ENCODE measurements around the gene PTP4A2.
"Not testable (repeated sequence)": the region's sequence is repeated elsewhere in the genome, so short reads cannot be mapped to it uniquely, and the experiment has no call there.

PTP4A2 gene

DNA sequence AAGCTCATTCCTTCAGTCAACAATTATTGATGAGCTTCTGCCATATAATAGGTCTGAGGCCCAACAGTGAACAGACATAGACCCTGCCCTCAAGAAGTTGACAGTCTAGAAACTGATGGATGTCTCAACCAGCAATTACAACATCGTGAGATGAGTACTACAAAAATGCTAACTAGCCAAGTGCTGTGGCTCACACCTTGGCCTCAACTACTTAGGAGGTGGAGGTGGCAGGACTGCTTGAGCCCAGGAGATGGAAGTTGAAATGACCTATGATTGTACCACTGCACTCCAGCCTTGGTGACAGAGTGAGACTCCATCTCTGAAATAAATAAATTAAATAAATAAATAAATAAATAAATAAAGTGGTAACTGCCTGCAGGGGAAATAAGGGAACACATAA, 11.7 kb upstream of the PTP4A2 start:
- DNase-seq: no peak

DNA sequence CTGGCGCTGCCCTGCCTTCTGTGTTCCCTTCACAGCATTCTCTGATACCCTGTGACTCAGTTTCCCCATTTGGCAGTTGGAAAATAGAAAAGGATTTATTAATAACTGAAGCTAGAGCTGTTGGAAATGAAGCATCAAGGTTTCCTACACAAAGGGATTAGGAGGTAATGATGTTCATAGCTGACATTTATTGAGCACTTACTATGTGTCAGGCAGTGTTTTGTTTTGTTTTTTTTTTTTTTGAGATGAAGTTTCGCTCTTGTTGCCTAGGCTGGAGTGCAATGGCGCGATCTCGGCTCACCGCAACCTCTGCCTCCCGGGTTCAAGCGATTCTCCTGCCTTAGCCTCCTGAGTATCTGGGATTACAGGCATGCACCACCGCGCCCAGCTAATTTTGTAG, 7.5 kb upstream of the PTP4A2 start:
- not testable (repeated sequence) for DNase-seq

DNA sequence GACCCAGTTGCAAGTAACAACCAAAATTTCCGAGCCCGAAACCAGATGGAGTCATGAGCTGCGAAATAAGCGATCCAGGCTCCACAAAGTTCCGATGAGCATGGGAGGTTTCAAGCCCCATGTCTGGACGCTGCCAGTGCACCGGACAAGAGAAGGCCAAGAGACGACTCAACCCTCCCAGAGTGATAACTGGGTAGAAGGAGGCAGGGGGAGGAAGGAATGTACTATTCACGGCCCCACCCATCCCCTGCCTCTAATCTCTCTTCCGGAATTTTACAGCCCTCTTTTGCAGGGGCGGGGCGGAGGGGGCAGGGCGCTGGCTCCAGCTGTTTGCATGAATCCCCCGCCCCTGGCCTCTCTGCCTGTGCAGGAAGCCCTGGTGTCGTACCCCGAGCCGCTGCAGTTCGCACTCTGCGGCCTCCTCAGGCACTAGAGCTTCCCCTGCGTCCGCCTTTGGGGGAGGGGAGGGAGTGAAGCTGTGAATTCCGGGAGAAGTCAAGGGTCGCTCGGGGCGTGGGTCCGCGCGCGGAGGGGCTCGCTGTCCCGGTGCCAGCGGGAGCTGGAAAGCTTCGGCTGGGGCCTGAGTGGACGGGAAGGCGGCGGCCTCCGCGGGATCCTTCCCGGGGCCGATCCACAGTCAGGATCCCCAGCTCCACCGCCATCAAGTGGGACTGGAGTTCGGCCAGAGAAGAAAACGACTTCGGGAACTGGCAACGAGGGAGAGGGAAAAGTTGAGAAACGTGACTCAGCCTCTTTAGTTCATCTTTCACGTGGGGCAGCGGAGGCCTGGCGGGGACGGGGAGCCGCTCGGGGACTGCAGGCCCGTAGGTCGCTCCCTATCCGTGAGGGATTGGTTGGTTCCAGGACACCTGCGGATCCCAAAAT, 6.3 kb upstream of the PTP4A2 start:
- peak; percentile 77 for DNase-seq

DNA sequence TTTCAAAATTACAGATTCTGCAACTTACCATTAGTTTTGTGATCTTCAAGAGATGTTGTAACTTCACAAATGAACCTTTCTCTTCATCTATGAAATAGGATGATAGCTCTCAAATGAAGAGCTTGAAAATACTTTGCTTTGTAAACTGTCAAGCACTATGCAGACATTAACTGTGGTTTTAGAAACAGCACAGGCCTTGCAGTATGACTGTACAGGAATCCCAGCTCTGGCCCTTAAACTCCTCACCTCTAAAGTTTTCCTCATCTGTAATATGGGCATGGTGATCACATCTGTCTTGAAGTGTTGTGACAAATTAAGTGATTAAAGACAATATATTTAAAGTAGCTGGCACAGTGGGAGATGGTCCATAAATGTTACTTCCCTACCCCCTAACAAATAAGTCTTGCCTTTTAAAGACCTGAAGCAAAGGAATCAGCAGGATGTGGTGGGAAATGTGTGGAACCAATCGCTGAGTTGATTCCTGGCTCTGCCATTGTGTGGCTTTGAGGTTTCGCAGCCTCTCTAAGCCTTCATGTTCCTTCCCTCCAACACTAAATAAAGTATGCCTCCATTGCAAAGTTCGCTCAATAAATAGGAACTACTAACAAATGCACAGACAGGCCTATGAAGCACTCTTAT, 5.5 kb upstream of the PTP4A2 start:
- DNase-seq: no peak

DNA sequence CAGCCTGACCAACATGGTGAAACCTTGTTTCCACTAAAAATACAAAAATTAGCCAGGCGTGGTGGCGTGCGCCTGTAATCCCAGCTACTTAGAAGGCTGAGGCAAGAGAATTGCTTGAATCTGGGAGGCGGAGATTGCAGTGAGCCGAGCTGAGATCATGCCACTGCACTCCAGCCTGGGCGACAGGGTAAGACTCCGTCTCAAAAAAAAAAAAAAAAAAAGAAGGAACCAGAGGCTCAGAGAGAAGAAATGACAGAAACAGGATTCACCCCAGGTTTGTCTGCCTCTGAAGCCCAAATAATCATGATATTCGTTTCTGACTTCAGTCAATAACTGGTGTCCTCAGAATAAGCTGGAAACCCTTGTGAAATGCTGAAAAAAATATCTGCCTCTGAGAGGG, 3.9 kb upstream of the PTP4A2 start:
- not testable (repeated sequence) for DNase-seq

DNA sequence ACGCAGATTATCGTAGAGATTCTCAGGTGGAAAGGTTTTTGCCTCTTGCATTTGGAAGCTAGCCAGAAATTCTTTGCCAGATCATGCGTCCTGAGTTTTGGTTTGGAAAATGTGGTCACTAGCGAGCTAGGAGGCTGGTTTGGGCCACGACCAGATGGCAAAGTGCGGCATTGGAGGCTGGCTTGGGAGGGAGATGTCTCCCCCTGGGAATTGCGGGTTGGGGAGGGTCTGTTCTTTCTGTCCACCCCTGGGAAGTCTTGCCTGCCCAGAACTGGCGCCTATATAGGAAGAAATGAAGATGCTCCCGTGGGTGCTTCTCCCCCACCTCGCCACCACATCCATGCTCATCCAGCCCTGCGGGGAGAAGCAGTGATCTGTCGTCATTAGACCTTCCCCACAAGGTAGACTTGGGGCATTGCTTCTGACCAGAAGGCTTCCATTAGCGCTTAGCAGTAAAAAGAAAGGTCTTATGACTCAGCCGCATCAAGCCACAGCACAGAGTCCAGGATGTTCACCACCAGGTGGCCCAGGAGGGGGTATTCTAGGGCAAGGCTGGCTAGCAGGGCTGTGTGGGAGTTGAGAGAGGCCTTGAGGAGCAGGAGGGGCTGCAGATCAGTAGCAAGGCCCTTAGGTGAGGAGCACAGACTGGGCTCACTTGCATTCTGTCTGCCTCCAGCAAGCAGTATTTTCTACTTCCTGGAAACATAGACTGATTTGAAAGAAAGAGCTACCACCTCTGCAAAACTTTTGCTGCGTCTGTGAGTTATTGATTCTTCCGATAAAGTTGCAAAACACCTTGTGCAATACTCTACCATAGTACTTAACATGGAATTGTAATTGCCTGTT, 1.5 kb upstream of the PTP4A2 start:
- DNase-seq: peak; percentile 81

DNA sequence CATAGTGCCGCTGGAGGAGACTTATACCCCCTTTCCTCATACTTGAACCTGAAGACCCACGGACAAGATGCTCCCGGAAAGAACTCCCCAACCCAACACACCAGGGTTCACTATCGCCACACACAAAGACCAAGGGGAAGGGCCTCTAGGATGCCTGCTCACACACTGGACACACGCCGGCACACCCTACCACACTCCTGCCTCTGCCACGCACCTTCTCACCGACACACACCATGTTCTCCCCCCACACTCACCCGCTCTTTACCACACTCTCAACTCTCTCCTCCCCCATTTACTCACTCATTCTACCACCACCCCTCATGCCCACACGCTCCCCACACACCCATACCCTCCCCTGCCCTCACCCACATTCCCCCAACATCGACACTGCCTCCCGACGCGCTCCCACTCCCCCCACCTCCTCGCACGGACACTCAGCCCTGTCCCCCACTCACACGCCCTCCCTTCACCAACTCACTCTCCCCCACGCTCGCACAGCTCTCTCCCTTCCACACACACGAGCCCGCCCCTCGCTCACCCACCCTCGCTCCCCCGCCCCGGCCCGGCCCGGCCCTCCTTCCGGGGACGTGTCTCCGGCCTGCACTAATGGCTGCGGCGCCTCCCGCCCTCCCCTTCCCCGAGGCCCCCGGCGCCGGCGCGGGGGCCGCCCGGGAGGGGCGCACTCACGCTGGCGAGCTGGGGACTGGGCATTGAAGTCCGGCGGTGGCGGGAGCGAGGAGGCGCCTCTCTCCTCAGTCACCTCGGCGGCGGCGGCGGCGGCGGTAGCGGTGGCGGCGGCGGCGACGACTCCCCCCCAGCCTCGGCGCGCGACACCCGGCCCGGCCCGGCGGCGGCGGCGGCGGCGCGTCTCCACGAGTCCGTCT, 626 bp downstream of the PTP4A2 start:
- DNase-seq: peak; percentile 83

DNA sequence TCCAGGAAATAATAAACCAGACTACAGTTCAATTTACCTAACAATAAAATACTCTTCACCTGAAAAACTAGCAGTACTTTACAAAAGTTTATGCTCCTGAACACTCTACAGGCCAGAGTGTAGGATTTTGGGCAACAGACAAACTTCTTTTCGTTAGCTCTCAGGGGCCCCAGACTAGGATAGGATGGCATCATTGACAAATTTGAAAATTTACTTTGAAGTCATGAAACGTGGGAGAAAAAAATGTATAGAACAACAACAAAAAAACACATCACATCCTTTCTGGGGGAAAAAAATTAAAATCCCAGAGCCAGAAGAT, 1.2 kb downstream of the PTP4A2 start:
- no peak for DNase-seq

DNA sequence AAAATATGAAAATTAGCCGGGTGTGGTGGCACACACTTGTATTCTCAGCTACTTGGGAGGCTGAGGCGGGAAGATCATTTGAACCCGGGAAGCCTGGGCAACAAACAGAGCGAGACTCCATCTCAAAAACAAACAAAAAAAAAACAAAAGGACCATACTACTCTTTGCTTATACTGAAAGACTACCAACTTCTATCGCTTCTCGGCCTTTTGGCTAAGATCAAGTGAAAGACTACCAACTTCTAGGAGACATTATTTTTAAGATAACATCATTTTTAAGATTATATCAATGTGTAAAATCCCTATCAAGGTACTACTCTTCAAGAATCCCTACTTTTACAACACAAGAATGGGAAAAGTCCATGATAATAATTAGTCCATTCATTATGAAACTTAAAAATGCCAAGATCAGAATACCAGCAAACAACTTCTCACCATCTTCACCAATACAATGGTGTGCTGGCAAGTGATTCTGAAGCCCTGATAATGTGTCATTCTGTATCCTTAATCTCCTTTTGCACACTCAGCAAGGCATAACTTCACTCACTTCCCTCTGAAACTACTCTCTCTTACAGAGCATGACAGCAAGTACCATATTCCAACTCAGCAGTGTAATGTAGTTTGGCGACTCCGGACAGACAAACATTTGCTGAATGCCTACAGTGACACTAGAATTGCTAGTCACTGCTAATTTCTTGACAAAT, 1.7 kb downstream of the PTP4A2 start:
- DNase-seq: no peak

DNA sequence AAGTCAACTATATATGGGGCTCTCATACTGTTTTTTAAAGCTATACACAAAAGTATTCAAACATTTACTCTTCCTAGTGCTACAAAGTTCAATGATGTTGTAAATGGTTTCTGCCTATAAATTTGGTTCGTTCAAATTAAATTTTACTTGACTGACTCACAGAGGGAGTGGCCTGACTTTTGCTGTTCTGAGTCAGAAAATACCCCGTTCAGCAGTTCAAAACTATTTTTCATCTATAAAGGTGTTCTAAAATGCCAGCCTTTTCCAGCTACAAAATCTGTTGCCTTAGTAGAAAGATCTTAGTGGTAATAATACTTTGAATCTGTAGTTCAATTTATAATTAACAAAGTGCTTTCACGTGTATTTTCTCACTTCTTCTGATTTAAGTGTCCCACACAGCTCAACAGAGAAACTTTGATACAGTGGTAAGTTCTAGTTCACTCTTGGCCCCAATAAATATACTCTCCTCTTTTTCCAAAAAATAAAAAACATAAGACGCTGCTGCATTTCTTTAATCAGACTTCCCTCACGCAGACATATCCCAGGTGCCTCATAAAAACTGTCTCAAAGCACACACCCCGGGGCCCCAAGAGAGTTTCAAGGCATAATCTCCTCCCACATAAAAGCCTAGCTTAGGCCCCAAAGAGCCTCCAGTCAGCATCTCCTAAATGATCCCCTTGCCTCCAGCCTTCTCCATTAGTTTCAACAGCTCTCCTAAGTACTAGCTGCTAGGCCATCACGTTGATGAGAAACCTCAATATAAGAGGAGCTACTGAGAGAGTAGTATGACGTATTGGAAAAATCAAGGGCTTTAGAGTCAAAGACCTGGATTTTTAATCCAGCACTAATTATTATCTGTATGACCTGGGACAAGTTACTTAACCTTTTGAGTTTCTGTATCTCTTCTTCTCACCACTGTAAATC, 3.2 kb downstream of the PTP4A2 start:
- no peak for DNase-seq

DNA sequence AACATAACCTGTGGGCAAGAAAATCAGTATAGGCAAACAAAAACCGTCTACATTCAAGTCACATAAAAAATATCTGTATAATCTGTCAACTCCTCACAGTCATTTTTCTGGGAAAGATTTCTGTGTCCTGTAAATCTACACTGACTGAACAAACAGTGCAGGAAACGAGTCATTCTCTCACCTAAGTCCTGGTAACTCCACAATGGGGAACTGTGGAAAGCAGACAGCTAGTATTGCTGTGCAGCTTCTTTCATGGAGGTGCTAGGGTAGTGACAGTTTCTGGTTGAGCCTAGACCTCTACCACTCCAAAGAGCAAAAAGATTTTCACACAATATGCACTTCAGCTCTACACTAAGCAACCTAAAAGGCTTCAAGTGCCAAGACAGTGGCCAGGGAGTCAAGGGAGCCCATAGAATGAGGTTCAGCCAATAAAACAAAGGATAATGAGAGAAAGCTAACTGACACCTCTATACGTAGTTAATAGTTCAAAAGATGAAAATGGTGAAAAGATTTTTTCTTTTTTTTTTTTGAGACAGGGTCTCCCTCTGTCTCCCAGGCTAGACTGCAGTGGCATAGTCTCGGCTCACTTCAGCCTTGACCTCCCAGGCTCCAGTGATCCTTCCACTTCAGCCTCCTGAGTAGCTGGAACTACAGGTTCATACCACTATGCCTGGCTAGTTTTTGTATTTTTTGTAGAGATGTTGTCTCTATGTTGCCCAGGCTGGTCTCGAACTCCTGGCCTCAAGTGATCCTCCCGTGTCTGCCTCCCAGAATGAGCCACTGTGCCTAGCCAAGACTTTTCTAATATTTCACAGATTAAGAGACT, 5.5 kb downstream of the PTP4A2 start:
- DNase-seq: no peak

DNA sequence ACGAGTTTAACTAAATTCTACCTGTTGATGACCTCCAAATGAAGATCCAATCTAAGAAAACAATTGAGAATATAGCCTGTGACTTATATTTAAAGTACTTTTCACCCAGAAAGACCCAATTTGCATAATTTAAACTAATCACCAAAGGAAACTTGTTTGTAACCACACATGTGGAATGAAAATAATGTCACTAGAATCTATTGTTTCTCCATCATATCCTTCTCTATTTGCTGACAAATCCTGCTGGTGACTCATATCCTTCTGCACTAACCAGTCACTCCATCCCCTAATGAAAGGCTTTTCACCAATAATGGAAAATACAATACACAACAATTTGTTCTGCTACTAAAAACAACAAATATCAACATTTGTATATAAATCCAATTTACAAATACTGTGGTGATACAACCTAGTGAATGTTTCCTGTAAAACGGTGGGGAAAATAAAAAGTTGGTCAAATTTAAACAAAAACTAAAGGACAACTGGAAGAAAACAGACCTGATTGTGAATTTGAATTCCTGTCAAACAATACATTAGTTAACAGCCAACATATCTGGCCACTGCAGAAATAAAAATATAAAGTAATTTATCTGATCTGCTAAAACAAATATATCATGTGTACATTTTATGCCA, 6.5 kb downstream of the PTP4A2 start:
- DNase-seq: no peak

DNA sequence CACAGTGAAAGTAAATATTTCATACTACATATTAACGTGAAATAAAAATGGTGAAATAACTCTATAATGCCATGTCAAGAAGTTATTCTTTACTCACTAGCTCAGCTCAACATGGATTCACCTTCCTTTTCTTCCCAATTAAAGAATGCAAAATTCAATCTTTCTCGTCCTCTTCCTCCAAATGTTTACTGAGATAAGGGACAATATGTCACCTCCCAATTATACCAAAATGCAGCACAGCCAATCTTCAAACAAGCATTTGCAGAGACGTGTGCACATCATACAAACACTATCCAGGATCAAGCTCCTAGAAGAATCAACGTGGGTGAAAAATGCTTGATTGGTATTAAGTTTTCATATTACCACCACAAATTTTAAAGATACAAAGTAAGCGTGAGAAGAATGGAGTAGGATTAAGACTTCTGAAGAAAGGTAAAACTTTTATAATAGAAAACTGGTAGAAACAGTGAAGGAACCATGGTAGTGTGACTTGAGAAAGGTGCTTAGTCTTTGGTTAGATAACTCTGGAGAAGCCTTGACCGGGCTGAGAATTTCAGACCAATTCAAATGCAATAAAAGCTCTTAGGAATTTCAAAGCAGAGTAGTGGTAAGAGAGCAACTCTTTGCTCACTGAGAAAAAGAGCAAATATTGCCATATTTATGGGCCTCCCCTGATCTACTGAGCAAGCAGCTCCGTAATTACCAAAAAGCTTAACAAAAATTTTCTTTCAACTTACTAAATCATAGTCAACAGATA, 7.2 kb downstream of the PTP4A2 start:
- DNase-seq: no peak

DNA sequence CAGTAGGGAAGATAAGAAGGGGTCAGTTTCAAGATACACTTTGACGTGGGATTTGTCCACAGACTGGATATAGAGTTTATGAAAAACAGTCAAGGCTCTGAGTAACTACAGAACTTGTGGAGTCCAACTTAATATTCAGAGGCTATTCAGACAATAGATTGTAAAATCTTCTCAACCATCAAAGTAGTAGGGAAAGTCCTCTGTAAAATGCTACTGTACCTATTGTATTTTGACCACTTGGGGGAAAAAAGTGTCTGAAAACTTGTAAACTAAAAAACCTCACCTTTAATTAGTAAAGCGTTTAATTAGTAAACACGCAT, 10.5 kb downstream of the PTP4A2 start:
- DNase-seq: no peak

DNA sequence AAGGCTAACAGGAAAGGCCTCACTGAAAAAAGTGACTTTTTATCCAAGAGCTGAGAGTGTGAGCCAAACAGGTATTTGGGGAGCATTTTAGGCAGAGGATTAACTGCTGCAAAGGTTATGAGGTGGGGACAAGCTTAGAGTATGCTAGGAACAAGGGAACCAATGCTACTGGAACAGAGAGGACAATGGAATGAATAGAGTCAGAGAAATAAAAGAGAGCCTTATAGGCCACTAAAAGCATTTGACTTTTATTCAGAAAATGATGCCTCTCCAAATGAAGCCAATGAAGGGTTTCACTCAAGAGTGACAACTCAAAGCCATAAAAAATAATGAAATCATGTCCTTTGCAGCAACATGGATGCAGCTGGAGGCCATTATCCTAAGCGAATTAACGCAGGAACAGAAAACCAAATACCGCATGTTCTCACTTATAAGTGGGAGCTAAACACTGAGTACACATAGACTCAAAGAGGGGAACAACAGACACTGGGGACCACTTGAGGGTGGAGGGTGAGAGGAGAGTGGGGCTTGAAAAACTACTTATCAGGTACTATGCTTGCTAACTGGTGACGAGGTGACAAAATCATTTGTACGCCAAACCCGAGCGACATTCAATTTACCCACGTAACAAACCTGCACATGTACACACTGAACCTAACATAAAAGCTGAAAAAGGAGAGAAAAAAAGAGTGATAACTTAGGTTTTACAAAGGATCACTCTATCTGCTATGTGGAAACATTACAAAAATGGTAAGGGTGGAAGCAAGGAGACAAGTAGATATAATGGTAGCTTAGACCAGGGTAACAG, 11.1 kb downstream of the PTP4A2 start:
- no peak for DNase-seq

DNA sequence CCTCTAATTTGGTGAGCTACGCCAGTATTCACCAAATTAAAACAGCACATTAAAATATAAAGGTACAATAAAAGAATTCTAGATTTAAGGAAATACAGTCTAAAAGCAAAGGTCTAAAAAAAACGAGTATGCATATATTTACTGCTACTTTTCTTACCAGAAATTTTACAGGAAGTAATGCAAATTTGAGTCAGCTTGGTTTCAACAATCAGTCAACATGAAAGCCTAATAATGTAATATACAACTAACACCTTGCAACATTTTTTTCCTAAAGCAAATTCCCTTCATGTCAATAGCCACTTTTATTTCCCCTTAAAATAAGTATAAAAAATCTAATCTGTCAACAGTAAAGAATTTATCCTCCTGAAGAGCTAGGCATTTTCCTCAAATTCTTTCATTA, 11.9 kb downstream of the PTP4A2 start:
- no peak for DNase-seq

DNA sequence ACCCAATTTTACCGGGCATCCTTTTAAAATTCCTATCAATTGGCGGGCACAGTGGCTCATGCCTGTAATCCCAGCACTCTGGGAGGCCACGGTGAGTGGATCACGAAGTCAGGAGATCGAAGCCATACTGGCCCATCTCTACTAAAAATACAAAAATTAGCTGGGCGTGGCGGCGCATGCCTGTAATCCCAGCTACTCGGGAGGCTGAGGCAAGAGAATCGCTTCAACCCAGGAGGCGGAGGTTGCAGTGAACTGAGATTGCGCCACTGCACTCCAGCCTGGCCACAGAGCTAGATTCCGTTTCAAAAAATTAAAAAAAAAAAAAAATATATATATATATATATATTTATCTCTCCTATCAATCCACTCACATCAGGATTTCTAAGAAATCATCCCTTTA, 12.3 kb downstream of the PTP4A2 start:
- not testable (repeated sequence) for DNase-seq

DNA sequence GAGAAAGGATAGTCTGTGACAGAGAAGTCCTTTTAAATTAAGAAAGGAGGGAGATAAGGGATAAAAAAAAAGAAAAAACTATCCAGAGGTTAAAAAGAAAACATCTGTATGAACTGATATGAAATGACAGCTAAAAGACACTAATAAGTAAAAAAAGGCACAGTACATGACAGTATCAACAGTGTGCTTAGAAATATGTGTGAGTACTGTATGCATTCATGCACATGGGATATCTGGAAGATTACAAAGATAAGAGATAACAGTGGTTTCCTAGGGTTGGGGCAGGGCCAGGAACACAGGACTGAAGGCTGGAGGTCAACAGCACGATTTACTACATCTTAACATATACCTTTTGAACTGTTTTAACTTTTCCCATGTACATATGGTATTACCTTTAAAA, 13.3 kb downstream of the PTP4A2 start:
- no peak for DNase-seq

Measured in activated naive CD4-positive, alpha-beta T cell treated with Interleukin-2 at 50 U/mL for 16 hours (primary cell).